ENCODE measurements around the gene NKX2-4.

NKX2-4 gene

GRCh38 chr20:21357844-21358243 lies 39.5 kb downstream of the NKX2-4 start:
- no peak for DNase-seq

GRCh38 chr20:21356386-21356785 lies 40.9 kb downstream of the NKX2-4 start:
- no peak for DNase-seq

GRCh38 chr20:21355981-21356380 lies 41.3 kb downstream of the NKX2-4 start:
- DNase-seq = no peak

GRCh38 chr20:21353236-21353635 lies 44.1 kb downstream of the NKX2-4 start:
- DNase-seq = no peak

- DNase-seq = no peak
Measured at GRCh38 chr20:21352703-21353102, 44.6 kb downstream of the NKX2-4 start.

Measured in NCI-H187 treated with DMSO at 0.1 percent for 48 hours (cell line).